HepG2 (cell line): ENCODE data around the gene KLHL17. TPM values are rescaled to one million over a fixed set of nuclear protein-coding genes. Genes with fewer than 3 reads are reported as not detected.

Source experiments
- AHR ChIP-seq: IDR thresholded peaks from 2 replicates; pipeline ENCODE4 v1.6.1; 2018; ENCODE audit warnings: missing genetic modification reagents, missing compliant biosample characterization
- ARNTL ChIP-seq: sonication (generic); formaldehyde crosslinking; IDR thresholded peaks from 2 replicates; pipeline ENCODE4 v1.4.0; 2020; ENCODE audit warnings: mild to moderate bottlenecking, missing genetic modification reagents
- ATF3 ChIP-seq: sonication (generic); formaldehyde crosslinking; IDR thresholded peaks from 2 replicates; pipeline ENCODE4 v1.4.0; 2020; ENCODE audit warnings: missing genetic modification reagents
- ERF ChIP-seq: IDR thresholded peaks from 2 replicates; pipeline ENCODE4 v1.6.1; 2018; ENCODE audit warnings: missing biosample characterization, missing genetic modification reagents
- FOXP4 ChIP-seq: sonication (generic); formaldehyde crosslinking; IDR thresholded peaks from 2 replicates; pipeline ENCODE4 v1.4.0; 2020; ENCODE audit warnings: missing genetic modification reagents
- HMGXB4 ChIP-seq, 2 experiments: sonication (generic) in 1 of 2; formaldehyde crosslinking in 1 of 2; IDR thresholded peaks; 2 replicates each; pipeline versions ENCODE4 v1.4.0 to v1.6.1; 2018 to 2020; ENCODE audit warnings: missing genetic modification reagents in 2 of 2, borderline replicate concordance in 1 of 2, low read depth in 1 of 2, mild to moderate bottlenecking in 1 of 2, missing biosample characterization in 1 of 2
- MAFF ChIP-seq: IDR thresholded peaks from 2 replicates; pipeline ENCODE4 v1.6.1; 2011; ENCODE audit warnings: low read depth, low read length, improper control_type of control experiment
- MTA3 ChIP-seq: sonication (generic); formaldehyde crosslinking; IDR thresholded peaks from 2 replicates; pipeline ENCODE4 v1.4.0; 2020; ENCODE audit warnings: missing genetic modification reagents
- NAIF1 ChIP-seq: sonication (generic); formaldehyde crosslinking; IDR thresholded peaks from 2 replicates; pipeline ENCODE4 v1.5.0; 2020; ENCODE audit warnings: mild to moderate bottlenecking, missing genetic modification reagents, borderline replicate concordance
- NONO ChIP-seq, 2 experiments: fragments of 450-650 bp in 1 of 2; sonication (generic) in 1 of 2; formaldehyde crosslinking in 1 of 2; IDR thresholded peaks in 1 of 2; conservative IDR thresholded peaks in 1 of 2; 2 replicates each; pipeline versions ENCODE4 v1.6.1 to v1.8.0; 2017 to 2022; ENCODE audit warnings: mild to moderate bottlenecking in 1 of 2, missing genetic modification reagents in 1 of 2, moderate library complexity in 1 of 2
- POLR2AphosphoS2 ChIP-seq: IDR thresholded peaks from 2 replicates; pipeline ENCODE4 v1.6.1; 2011; ENCODE audit warnings: low read depth, low read length, improper control_type of control experiment
- TFE3 ChIP-seq: IDR thresholded peaks from 2 replicates; pipeline ENCODE4 v1.6.1; 2016
- XBP1 ChIP-seq: sonication (generic); formaldehyde crosslinking; IDR thresholded peaks from 2 replicates; pipeline ENCODE4 v1.5.0; 2020; ENCODE audit warnings: missing genetic modification reagents
- ZBTB38 ChIP-seq: sonication (generic); formaldehyde crosslinking; IDR thresholded peaks from 2 replicates; pipeline ENCODE4 v1.5.1; 2020; ENCODE audit warnings: mild to moderate bottlenecking, missing genetic modification reagents
- ZBTB42 ChIP-seq: sonication (generic); formaldehyde crosslinking; IDR thresholded peaks from 2 replicates; pipeline ENCODE4 v1.5.0; 2020; ENCODE audit warnings: mild to moderate bottlenecking, missing genetic modification reagents
- ZNF253 ChIP-seq: sonication (generic); formaldehyde crosslinking; IDR thresholded peaks from 2 replicates; pipeline ENCODE4 v1.8.0; 2022; ENCODE audit warnings: mild to moderate bottlenecking, missing genetic modification reagents, borderline replicate concordance
- ZNF343 ChIP-seq: sonication (generic); formaldehyde crosslinking; IDR thresholded peaks from 2 replicates; pipeline ENCODE4 v1.4.0; 2020; ENCODE audit warnings: mild to moderate bottlenecking, missing genetic modification reagents
- ZNF687 ChIP-seq: sonication (generic); formaldehyde crosslinking; IDR thresholded peaks from 2 replicates; pipeline ENCODE4 v1.5.1; 2020; ENCODE audit warnings: mild to moderate bottlenecking, missing genetic modification reagents, moderate library complexity
- ZNF850 ChIP-seq: sonication (generic); formaldehyde crosslinking; conservative IDR thresholded peaks from 2 replicates; pipeline ENCODE4 v1.9.0; 2021; ENCODE audit warnings: mild to moderate bottlenecking, missing genetic modification reagents
- polyA plus RNA-seq, 8 experiments: library from polyadenylated mRNA; depleted of rRNA in 3 of 8; stranded (reverse) in 7 of 8; unstranded in 1 of 8; fragments of >200 nt; fragmentation: Illumina TruSeq in 4 of 8; extraction: Trizol in 4 of 8; gene quantifications; 2 replicates each; pipeline versions ENCODE4 v1.2.1 to v1.2.3, GENCODE V29; 2011 to 2016; ENCODE audit warnings: low read depth in 4 of 8, missing spikeins in 1 of 8, mixed read lengths in 1 of 8; ENCODE audit not compliant: insufficient read depth in 1 of 8
- total RNA-seq, 5 experiments: library from RNA; depleted of rRNA; stranded (reverse); fragments of >200 nt; fragmentation: Illumina TruSeq; extraction: Trizol; gene quantifications; 2 replicates each; pipeline ENCODE4 v1.2.3, GENCODE V29; 2016; ENCODE audit warnings: low read depth in 1 of 5

Gene KLHL17
- total and polyA plus RNA-seq, 2 of the 13 experiments (the other 11 are each of a cell fraction or from before 2014, with no cell fraction given), result 9.3 to 24.7 TPM

GRCh38 chr1:980602-981395, 20.4 kb downstream of the KLHL17 start (continued):
- TF ChIP-seq ZNF687 (CRISPR knock-in tag) (peak; percentile 82), NAIF1 (CRISPR knock-in tag) (no peak), TFE3 (CRISPR knock-in tag) (0 out of 2 replicates have a peak, but pooled peaks have one; percentile 39), ZBTB38 (CRISPR knock-in tag) (peak; percentile 54; the same call in 1 of the 2 replicates), ZNF343 (CRISPR knock-in tag) (0 out of 2 replicates have a peak, but pooled peaks have one; percentile 37), POLR2AphosphoS2 (no peak), XBP1 (CRISPR knock-in tag) (0 out of 2 replicates have a peak, but pooled peaks have one; percentile 27), NONO (IDR thresholded peaks at IDR 0.05) (no peak), NONO (CRISPR knock-in tag; conservative IDR thresholded peaks at IDR 0.05) (no peak), MTA3 (CRISPR knock-in tag) (no peak), HMGXB4 (CRISPR knock-in tag; IDR thresholded peaks at IDR 0.05; ENCODE audit: borderline replicate concordance in 1 of 2, low read depth in 1 of 2) (peak; percentile 29 to 76; a peak in 3 of 4 replicates), ARNTL (CRISPR knock-in tag) (0 out of 2 replicates have a peak, but pooled peaks have one; percentile 30), ERF (CRISPR knock-in tag) (no peak), ZBTB42 (CRISPR knock-in tag) (no peak), MAFF (no peak), ZNF850 (CRISPR knock-in tag) (no peak), ATF3 (no peak), ZNF253 (no peak), FOXP4 (CRISPR knock-in tag) (no peak), AHR (CRISPR knock-in tag) (no peak)
